Duodenal mucosa (tissue), 2 donors: ENCODE results near the gene MUC3A.
"Not testable (repeated sequence)": the region's sequence is repeated elsewhere in the genome, so short reads cannot be mapped to it uniquely, and the experiment has no call there.

Experiments used
- H3K27ac ChIP-seq: one replicate; pipeline ENCODE4 v1.7.0; 2013; ENCODE audit warnings: low read depth, low read length
- H3K27me3 ChIP-seq, 2 donors: one replicate each; pipeline ENCODE4 v1.7.0; 2013; ENCODE audit warnings: low read length in 2 of 2, control low read depth in 1 of 2; ENCODE audit not compliant: insufficient read depth in 2 of 2, control insufficient read depth in 1 of 2
- H3K36me3 ChIP-seq, 2 donors: one replicate each; pipeline ENCODE4 v1.7.0; 2013; ENCODE audit warnings: low read length in 2 of 2, control low read depth in 1 of 2; ENCODE audit not compliant: insufficient read depth in 2 of 2, control insufficient read depth in 1 of 2
- H3K4me1 ChIP-seq, 2 donors: one replicate each; pipeline ENCODE4 v1.7.0; 2013; ENCODE audit warnings: low read length in 2 of 2, control low read depth in 1 of 2; ENCODE audit not compliant: insufficient read depth in 2 of 2, control insufficient read depth in 1 of 2
- H3K4me3 ChIP-seq, 2 donors: one replicate each; pipeline ENCODE4 v1.7.0; 2013; ENCODE audit warnings: low read length in 2 of 2, low read depth in 1 of 2
- H3K9ac ChIP-seq, 2 donors: one replicate each; pipeline ENCODE4 v1.7.0; 2013; ENCODE audit warnings: low read length in 2 of 2, low read depth in 1 of 2
- H3K9me3 ChIP-seq, 2 donors: one replicate each; pipeline ENCODE4 v1.7.0; 2013; ENCODE audit warnings: low read length in 2 of 2, control low read depth in 1 of 2; ENCODE audit not compliant: control insufficient read depth in 1 of 2

The MUC3A gene

DNA sequence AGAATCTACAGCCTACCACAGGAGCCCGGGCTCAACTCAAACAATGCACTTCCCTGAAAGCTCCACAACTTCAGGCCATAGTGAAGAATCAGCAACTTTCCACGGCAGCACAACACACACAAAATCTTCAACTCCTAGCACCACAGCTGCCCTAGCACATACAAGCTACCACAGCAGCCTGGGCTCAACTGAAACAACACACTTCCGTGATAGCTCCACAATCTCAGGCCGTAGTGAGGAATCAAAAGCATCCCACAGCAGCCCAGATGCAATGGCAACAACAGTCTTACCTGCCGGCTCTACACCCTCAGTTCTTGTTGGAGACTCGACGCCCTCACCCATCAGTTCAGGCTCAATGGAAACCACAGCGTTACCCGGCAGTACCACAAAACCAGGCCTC, 42.3 kb downstream of the MUC3A start:
- Histone ChIP-seq H3K36me3 (no peaks in the 10 kb centered on the region), H3K4me3 (no peak overlapping the region), H3K9me3 (no peaks in the 10 kb centered on the region), H3K9ac (no peak overlapping the region), H3K4me1 (no peaks in the 10 kb centered on the region), H3K27ac (no peak overlapping the region), H3K27me3 (no peaks in the 10 kb centered on the region)

DNA sequence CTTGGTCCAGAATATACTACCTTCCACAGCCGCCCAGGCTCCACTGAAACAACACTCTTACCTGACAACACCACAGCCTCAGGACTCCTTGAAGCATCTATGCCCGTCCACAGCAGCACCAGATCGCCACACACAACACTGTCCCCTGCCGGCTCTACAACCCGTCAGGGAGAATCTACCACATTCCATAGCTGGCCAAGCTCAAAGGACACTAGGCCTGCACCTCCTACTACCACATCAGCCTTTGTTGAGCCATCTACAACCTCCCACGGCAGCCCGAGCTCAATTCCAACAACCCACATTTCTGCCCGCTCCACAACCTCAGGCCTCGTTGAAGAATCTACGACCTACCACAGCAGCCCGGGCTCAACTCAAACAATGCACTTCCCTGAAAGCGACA, 42.9 kb downstream of the MUC3A start:
- H3K9me3 ChIP-seq, H3K4me3 ChIP-seq, H3K4me1 ChIP-seq, H3K9ac ChIP-seq, H3K27ac ChIP-seq, H3K27me3 ChIP-seq, H3K36me3 ChIP-seq: not testable (repeated sequence)

DNA sequence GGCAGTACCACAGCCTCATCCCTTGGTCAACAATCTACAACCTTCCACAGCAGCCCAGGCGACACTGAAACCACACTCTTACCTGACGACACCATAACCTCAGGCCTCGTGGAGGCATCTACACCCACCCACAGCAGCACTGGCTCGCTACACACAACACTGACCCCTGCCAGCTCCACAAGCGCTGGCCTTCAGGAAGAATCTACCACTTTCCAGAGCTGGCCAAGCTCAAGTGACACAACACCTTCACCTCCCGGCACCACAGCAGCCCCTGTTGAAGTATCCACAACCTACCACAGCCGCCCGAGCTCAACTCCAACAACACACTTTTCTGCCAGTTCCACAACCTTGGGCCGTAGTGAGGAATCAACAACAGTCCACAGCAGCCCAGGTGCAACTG, 45.3 kb downstream of the MUC3A start:
- not testable (repeated sequence) for H3K4me3 ChIP-seq, H3K27me3 ChIP-seq, H3K27ac ChIP-seq, H3K36me3 ChIP-seq, H3K4me1 ChIP-seq, H3K9ac ChIP-seq, H3K9me3 ChIP-seq

- not testable (repeated sequence) for H3K4me3 ChIP-seq, H3K36me3 ChIP-seq, H3K9ac ChIP-seq, H3K27ac ChIP-seq, H3K4me1 ChIP-seq, H3K27me3 ChIP-seq, H3K9me3 ChIP-seq
Measured at GRCh38 chr7:100998530-100998929, 49.2 kb downstream of the MUC3A start.

GRCh38 chr7:100999334-100999733, 50.0 kb downstream of the MUC3A start:
- H3K4me3 ChIP-seq, H3K36me3 ChIP-seq, H3K27me3 ChIP-seq, H3K9me3 ChIP-seq, H3K27ac ChIP-seq, H3K4me1 ChIP-seq, H3K9ac ChIP-seq: not testable (repeated sequence)

GRCh38 chr7:101000025-101000424, 50.7 kb downstream of the MUC3A start:
- not testable (repeated sequence) for H3K4me1 ChIP-seq, H3K9ac ChIP-seq, H3K9me3 ChIP-seq, H3K4me3 ChIP-seq, H3K27ac ChIP-seq, H3K36me3 ChIP-seq, H3K27me3 ChIP-seq

GRCh38 chr7:101002333-101002732, 53.0 kb downstream of the MUC3A start:
- not testable (repeated sequence) for H3K27ac ChIP-seq, H3K9me3 ChIP-seq, H3K4me3 ChIP-seq, H3K27me3 ChIP-seq, H3K4me1 ChIP-seq, H3K36me3 ChIP-seq, H3K9ac ChIP-seq

DNA sequence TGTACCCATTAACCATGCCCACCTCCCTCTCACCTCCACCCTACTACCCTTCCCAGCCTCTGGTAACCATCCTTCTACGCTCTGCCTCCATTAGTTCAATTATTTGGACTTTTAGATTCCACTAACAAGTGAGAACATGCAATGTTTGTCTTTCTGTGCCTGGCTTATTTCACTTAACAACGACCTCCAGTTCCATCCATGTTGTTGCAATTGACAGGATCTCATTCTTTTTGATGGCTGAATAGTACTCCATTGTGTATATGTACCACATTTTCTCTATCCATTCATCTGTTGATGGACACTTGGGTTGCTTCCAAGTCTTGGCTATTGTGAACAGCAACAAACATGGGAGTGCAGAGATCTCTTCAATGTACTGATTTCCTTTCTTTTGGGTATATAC, 58.0 kb downstream of the MUC3A start:
- H3K27ac ChIP-seq, H3K9ac ChIP-seq, H3K4me3 ChIP-seq, H3K36me3 ChIP-seq, H3K9me3 ChIP-seq, H3K4me1 ChIP-seq, H3K27me3 ChIP-seq: not testable (repeated sequence)

- H3K27me3 ChIP-seq: no peaks in the 10 kb centered on the region
- H3K36me3 ChIP-seq: peaks cover 0 to 11% of the 10 kb centered on the region in 2 donors
- no peak overlapping the region for H3K9ac ChIP-seq
- no peaks in the 10 kb centered on the region for H3K9me3 ChIP-seq
- no peak overlapping the region for H3K4me3 ChIP-seq
- H3K27ac ChIP-seq: no peak overlapping the region
- no peaks in the 10 kb centered on the region for H3K4me1 ChIP-seq
Measured at GRCh38 chr7:101009629-101010028, 60.3 kb downstream of the MUC3A start.

- Histone ChIP-seq H3K9ac (no peak overlapping the region), H3K27ac (no peak overlapping the region), H3K9me3 (no peaks in the 10 kb centered on the region), H3K4me3 (no peak overlapping the region), H3K36me3 (peaks cover 0 to 11% of the 10 kb centered on the region in 2 donors), H3K4me1 (peaks cover 5 to 11% of the 10 kb centered on the region in 2 donors), H3K27me3 (no peaks in the 10 kb centered on the region)
Measured at GRCh38 chr7:101012931-101013330, 63.6 kb downstream of the MUC3A start.

DNA sequence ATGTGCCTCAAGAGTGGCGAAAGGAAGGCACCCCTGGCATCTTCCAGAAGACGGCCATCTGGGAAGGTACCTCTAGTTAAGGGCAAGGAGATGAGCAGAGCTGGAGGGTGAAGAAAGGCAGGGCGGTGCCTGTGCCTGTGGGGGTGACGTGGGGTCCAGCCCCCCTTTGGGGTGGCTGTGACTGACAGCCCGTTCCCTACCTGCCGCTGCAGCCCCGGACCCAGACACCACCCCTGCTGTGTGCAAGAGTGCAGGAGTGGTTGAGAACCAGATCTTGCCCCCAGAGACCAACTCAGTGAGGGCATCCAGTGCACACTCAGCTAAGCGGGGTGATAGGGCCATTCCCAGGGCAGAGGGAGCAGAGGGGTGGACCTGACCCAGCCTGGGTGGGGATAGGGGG, 66.3 kb downstream of the MUC3A start:
- H3K9me3 ChIP-seq: no peaks in the 10 kb centered on the region

More for the DNA sequence above, 66.3 kb downstream of the MUC3A start:
- Histone ChIP-seq H3K27ac (no peak overlapping the region), H3K9ac (peak overlapping the region in 1 of 2 donors; percentile 18), H3K27me3 (no peaks in the 10 kb centered on the region), H3K4me1 (peaks cover 15 to 21% of the 10 kb centered on the region in 2 donors), H3K36me3 (peaks cover 0 to 11% of the 10 kb centered on the region in 2 donors), H3K4me3 (no peak overlapping the region)
